Measurements from ENCODE around the gene NONO. TPM values are rescaled to one million over a fixed set of nuclear protein-coding genes. Genes with fewer than 3 reads are reported as not detected.

The NONO gene
- total and polyA plus RNA-seq, 2 of the 4 experiments (the other 2 are of a cell fraction) = 199 to 609 TPM

- 0 out of 2 replicates have a peak, but pooled peaks have one; percentile 23 for TF ChIP-seq CTCF (conservative IDR thresholded peaks at IDR 0.05; ENCODE audit: low read depth, low read length)
Measured at GRCh38 chrX:71283403-71284143, at the start of gene NONO (continued).

- Histone ChIP-seq H3K18ac (ENCODE audit: low read depth, low read length) (no peak overlapping the region), H3K56ac (ENCODE audit: extremely low read depth, insufficient read depth, low read length) (no peak overlapping the region), H3K4me3 (ENCODE audit: insufficient read depth, low read depth, low read length) (no peak overlapping the region), H3K14ac (replicated peaks; ENCODE audit: low read depth, low read length) (no peak overlapping the region), H4K20me1 (ENCODE audit: insufficient read depth, low read length) (no peaks in the 10 kb centered on the region), H3K27me3 (ENCODE audit: control insufficient read depth, insufficient read depth, low read length) (peaks cover 8% of the 10 kb centered on the region), H2AK9ac (replicated peaks; ENCODE audit: low read depth, low read length, poor library complexity) (no peak overlapping the region), H3K23ac (ENCODE audit: low read depth, low read length) (no peak overlapping the region), H2BK5ac (ENCODE audit: low read depth, low read length, poor library complexity, severe bottlenecking) (no peak overlapping the region), H2AFZ (replicated peaks; ENCODE audit: low read length, poor library complexity) (no peak overlapping the region), H3K27ac (ENCODE audit: insufficient read depth, low read length) (no peak overlapping the region), H3K9me3 (ENCODE audit: control insufficient read depth, insufficient read depth, low read length) (no peaks in the 10 kb centered on the region), H3K36me3 (ENCODE audit: control insufficient read depth, insufficient read depth, low read length) (peaks cover 1% of the 10 kb centered on the region; the same call in 1 of the 2 replicates), H4K8ac (ENCODE audit: low read depth in 2 of 2, low read length in 2 of 2) (no peak overlapping the region), H2BK120ac (ENCODE audit: low read depth, low read length) (no peak overlapping the region), H4K91ac (ENCODE audit: insufficient read depth, low read depth, low read length) (no peak overlapping the region), H3K4ac (ENCODE audit: low read depth, low read length) (no peak overlapping the region), H3K4me1 (ENCODE audit: control insufficient read depth, insufficient read depth, low read length) (no peaks in the 10 kb centered on the region), H3K9ac (ENCODE audit: low read depth, low read length) (no peak overlapping the region), H2AK5ac (ENCODE audit: low read depth, low read length) (no peak overlapping the region), H3K9me1 (ENCODE audit: insufficient read depth, low read length) (no peaks in the 10 kb centered on the region), H2BK15ac (ENCODE audit: low read depth, low read length) (no peak overlapping the region), H3K4me2 (ENCODE audit: low read depth, low read length) (no peak overlapping the region), H2BK20ac (ENCODE audit: low read depth, low read length) (no peak overlapping the region), H4K5ac (ENCODE audit: low read depth, low read length) (no peak overlapping the region), H3K79me1 (ENCODE audit: low read depth in 1 of 2, low read length in 2 of 2) (no peaks in the 10 kb centered on the region)
- intact Hi-C loops (cut with micrococcal nuclease) = no loop called here
- ATAC-seq (ENCODE audit: low read depth) (no peak), DNase-seq (no peak)
- TF ChIP-seq ELK1 (IDR thresholded peaks at IDR 0.05; ENCODE audit: borderline replicate concordance, low read depth, low read length) (no peak), CEBPB (IDR thresholded peaks at IDR 0.05; ENCODE audit: low read depth, low read length) (no peak), BHLHE40 (IDR thresholded peaks at IDR 0.05; ENCODE audit: low read depth, low read length) (no peak), FOS (IDR thresholded peaks at IDR 0.05; ENCODE audit: low read depth, low read length) (no peak), NFE2L2 (IDR thresholded peaks at IDR 0.05; ENCODE audit: low read depth, low read length) (no peak), MAFK (IDR thresholded peaks at IDR 0.05; ENCODE audit: low read depth, low read length) (no peak), RCOR1 (IDR thresholded peaks at IDR 0.05; ENCODE audit: insufficient replicate concordance, low read length) (no peak), CTCF (conservative IDR thresholded peaks at IDR 0.05; ENCODE audit: low read depth, low read length) (no peak)
- ChIA-PET CTCF (no interaction called here), POLR2A (ENCODE audit: unreplicated experiment) (no interaction called here)
- in situ Hi-C loops (cut with MboI; ENCODE audit: low sequenced_read_pairs) = no loop called here
- dilution Hi-C loops (cut with HindIII; ENCODE audit: low sequenced_read_pairs, unreplicated experiment) = no loop called here
- BruUV-seq (replicated peaks) = no TSS peak
- WGBS, 2 experiments (ENCODE audit: extremely low coverage in 2 of 2, insufficient read length in 1 of 2) = 67% methylated on average over 1 of the region's 3 CpGs; no CpG with 5 or more reads in 1 of the 2 experiments
Measured at GRCh38 chrX:71235482-71235881, 48.0 kb upstream of the NONO start.

All from IMR-90 (cell line).